ENCODE results near the gene P2RX7.

Gene P2RX7

DNA sequence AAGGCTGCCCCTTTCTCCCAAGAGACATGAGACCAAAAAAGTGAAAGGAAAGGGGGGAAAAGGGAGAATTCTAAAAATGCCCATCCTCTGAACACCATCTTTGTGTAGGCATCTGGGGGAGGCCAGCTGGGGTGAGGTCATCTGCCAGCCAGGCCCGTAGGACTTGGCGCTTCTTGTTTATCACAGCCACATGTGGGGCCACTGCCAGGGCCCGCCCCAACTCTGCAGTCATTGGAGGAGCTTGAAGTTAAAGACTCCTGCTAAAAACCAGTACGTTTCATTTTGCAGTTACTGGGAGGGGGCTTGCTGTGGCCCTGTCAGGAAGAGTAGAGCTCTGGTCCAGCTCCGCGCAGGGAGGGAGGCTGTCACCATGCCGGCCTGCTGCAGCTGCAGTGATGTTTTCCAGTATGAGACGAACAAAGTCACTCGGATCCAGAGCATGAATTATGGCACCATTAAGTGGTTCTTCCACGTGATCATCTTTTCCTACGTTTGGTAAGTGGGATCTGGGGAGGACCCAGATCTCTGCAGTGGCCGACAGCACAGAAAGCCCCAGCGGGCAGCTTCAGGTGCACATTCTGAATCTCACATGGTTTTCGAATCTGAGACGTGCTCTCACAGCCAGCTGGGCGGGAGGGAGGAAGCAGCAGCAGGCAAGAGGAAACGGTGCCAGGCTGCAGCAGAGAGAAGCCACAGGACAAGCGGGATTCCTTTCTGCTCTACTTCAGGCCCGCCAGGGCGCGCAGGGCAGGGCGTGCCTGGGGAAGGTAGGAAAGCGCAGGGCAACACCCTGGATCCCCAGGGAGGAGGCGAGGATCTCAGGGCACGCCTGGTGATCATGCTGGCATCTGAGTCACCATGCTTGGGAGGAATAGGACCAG, at the start of gene P2RX7:
P2RX7 (plus strand) TSS at position 276 of the 881 bp plus-strand sequence; CDS start at position 371, 95 bp downstream.
- H3K4me3 ChIP-seq (ENCODE audit: low read depth, low read length) = peak within 1 kb of the TSS; percentile 45
- no peak for DNase-seq (ENCODE audit: low read depth)

DNA sequence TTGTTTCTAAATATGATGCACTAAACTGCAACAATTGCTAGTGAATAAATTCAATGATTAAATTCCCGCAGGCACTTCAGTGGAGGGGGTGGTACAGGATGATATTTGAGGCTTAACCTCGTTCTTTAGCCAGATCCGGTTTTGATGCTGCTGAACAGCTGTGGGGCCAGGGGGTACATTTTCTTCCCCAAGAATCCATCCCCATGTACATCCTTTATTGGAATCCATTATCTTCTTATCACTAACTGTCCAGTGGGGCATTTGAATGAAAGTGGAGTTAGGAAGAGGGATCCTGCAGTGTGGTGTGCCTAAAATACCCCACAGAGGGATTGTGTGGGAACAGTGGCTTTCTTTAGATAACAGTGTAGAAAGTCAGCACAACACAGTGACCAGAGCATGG, 48.4 kb upstream of the P2RX7 start:
- no peak overlapping the region for H3K4me3 ChIP-seq (ENCODE audit: low read depth, low read length)
- DNase-seq (ENCODE audit: low read depth) = no peak

DNA sequence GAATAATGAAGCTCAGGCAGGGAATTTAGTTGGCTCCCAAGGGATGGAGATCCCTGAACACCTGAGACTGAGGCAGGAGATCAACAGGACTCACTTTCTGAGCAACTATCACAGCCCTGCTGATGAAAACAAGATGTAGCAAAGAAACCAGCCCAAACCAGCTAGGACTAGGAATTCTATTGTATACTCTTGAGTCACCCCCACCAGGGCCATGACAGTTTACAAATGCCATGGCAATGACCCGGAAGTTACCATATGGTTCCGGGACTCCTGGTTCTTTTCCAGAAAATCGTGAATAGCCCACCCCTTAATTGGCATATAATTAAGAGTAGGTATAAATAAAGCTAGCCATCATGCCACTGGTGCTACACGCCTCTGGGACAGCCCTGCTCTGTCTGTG, 47.6 kb upstream of the P2RX7 start:
- no peak overlapping the region for H3K4me3 ChIP-seq (ENCODE audit: low read depth, low read length)
- no peak for DNase-seq (ENCODE audit: low read depth)

DNA sequence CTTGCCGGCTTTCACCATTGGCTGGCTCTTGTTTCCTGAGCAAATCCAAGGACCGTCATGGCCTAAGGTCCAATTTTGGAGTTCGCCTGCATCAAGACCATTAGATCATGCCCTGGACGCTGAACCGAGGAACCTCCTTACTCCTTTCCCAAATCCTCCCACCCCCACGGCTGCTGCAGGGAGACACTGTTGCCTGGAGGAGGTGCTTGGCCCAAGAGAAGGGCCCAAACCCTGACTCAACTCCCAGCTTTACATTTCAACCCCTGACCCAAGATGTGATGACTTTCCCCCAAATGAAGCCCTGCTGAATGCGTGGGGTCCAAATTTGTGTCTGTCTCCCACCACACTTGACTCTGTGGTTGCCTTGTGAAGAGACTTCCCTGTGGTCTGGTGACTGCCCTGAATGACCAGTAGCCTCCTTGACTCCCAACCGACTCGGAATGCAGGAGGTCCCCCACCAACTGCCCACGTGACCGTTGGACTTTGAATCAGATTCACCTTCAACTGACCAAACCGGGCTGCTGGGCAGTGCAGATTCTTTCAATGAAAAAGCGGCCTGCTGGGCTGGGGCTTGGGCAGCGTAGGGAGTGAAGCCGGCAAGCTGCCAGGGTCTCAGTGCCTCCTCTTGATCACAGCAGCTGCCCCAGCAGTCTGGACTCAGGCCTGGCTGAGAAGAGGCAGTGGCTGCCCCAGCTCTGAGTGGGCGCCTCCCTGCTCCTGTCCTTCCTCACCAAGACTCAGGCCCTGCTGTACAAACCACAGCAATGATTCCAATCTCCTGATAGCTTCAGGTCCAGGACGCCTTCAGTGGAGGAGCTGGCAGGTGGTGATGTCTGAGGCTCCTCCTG, 46.9 kb upstream of the P2RX7 start:
- H3K4me3 ChIP-seq (ENCODE audit: low read depth, low read length) = no peak overlapping the region

DNA sequence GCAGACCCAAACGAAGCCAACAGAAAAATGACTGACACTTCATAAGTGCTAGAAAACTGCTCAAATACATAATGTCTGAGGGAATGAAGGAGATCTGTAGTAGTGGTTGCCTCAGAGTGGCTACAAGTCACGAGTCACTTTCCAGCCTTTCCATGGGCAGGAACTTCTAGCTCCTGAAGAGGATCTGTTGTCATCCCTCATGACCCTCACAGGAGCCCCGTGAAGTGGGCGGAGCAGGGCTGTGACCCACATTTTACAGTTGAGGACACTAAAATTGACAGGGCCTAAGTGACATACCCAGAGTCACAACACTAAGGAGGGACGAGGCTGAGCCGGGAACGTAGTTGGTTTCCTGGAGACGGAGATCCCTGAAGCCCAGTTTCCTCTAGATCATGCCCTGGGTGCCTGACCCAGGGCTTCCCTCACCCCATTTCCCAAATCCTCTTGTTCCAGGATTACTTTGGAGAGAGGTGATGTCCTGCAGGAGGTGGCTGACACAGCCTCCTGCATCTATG, 45.8 kb upstream of the P2RX7 start:
- H3K4me3 ChIP-seq (ENCODE audit: low read depth, low read length) = no peak overlapping the region

More for the DNA sequence above, 46.9 kb upstream of the P2RX7 start:
- DNase-seq (ENCODE audit: low read depth) = no peak

DNA sequence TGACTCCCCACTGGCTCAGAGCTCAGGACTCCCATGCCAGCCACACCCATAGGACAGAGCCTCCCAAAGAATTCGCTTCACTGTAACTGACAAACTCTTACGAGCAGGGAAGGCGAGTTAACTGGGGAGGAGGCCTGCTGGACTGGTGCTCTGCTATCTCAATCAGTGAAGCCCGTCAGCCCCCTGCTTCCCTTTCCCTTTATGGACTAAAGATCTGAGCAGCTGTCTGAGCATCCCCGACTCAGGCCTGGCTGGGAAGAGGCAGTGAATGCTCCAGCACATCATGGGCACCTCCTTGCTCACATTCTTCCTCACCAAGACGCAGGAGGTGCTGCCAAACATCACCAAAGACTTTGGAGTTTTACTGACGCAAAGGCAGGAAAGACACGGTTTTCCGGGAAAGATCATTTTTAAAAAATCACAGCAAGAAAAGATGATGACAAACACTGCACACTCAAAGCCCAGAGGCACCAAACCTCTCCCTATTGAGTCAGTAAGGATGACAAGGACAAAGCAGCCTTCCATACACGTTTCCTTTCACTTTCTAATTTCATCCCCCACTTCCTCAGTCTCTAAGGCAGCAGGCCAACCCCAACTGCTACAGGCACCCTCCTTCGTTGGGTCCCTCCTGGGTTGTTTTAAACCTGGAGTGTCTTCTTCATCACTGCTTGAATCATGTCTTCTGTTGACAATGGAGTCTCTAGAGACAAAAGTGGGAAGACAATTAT, 45.0 kb upstream of the P2RX7 start:
- DNase-seq (ENCODE audit: low read depth) = no peak
- no peak overlapping the region for H3K4me3 ChIP-seq (ENCODE audit: low read depth, low read length)

More for the DNA sequence above, 45.8 kb upstream of the P2RX7 start:
- no peak for DNase-seq (ENCODE audit: low read depth)

DNA sequence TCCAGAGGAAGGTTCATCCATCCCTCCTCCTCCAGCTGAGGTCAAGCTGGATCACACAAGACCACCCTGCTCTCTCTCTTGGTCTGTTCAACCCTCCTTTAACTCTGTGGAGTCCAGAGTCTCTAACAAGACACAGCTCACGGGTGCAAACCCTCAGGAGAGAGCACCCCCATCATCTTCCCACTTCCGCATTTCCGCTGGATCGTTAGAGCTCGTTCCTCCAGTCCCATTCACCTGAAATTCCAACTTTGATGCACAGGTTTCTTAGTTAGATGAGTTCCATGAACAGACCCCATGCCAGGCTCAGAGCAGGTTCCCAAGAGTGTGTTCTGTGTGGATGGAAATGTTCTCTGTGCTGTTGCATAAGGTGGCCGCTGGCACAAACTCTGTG, 44.5 kb upstream of the P2RX7 start:
- DNase-seq (ENCODE audit: low read depth) = no peak
- no peak overlapping the region for H3K4me3 ChIP-seq (ENCODE audit: low read depth, low read length)

DNA sequence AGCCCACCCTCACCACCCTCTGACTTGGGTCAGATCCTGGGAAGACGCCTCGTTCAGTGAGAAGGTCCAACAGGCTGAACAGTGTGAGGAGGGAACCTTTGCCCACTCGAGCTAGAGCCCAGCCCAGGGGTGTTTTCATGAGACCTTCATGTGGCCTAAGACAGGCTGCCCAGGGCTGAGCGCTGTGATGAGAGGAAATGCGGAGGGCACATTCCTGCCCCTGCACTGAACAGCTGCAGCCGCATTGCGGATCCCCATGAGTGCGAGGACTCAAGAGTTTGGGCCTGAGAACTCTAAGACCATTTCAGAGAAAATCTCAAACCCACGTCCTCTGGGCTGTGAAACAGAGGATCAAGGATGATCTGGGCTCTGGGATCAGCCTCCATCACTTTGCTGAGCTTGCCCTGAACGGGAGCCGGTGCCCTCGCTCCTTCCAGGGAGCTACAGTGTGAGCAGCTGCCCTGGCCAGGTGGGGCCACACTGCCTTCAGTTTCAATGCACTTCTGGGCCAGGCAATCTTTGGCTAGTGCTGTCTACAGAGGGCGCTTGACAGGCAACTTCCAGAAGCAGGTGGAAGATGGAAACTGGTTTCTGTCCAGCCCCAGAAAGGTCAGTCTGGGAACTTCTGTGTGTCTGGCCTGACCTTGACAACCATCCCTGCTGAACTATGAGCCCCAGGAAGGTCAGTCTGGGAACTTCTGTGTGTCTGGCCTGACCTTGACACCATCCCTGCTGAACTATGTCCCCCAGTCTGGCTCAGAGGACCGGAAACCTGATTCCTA, 43.5 kb upstream of the P2RX7 start:
- no peak for DNase-seq (ENCODE audit: low read depth)
- no peak overlapping the region for H3K4me3 ChIP-seq (ENCODE audit: low read depth, low read length)

DNA sequence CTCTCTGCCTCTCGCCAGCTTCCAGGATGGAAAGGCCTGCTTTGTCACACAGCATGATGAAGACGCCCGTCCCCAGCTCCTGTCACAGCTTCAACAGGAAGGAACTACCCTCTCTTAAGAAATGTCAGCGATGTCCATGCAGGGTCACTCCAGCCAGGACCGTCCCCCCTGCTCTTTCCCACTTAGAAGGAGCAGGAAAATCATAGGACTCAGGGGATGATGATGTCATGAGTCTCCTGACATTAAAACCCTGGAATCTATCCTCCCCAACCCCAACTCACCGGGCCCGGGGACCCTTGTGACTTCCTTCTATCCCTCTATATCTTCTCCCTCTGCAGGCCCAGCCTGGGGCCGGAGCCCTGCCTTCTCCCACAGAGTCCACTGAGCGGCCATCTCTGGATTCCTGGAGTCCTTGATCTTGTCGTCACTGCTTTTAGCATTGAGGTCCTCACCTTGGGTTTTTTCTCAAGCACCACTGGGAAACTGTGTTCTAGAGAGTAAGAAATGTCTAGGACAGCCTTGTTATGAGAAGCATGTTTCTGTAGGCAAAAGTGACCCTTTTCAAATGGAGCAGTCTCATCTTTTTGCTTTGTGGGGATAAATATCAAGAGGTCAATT, 42.8 kb upstream of the P2RX7 start:
- no peak for DNase-seq (ENCODE audit: low read depth)
- H3K4me3 ChIP-seq (ENCODE audit: low read depth, low read length) = no peak overlapping the region

DNA sequence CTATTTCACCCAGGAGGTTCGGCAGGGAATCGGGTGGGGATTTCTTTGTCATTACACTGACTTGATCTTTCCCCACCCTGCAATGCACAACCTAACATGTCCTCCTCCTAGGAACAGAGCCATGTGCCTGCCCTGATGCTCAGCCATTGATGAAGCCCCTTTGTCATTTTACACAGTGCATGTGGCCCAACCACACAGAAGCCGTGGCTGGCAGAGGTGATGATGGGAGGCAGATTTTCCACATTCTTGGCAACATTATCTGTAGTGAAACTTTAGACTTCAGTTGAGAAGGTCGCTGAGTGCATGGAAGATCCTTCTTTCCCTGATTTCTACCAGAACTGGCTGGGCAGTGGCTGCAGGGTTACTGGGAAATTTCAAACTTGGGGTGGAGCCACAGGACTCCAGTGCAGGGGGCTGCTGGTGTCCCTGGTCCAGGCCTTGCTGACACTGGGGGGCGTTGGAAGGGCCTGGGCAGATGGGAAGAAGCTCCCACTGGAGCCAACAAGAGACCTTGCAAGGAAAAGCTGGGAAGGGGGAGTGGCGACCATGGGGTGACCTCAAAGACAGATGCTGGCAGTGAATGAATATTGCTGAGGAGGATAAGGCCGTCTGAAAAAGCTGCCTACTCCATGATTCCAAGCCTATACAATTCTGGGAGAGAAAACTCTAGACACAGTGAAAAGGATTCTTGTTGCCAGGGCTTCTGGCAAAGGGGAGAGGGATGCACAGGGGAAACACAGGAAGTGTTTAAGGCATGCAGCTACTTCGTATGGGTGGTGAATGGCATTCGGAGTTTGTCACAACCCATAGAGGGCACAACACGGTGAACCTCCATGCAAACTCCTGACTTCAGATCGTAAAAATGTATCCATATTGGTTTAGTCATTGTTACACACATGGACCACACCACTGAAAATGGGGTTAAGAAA, 41.8 kb upstream of the P2RX7 start:
- no peak for DNase-seq (ENCODE audit: low read depth)

DNA sequence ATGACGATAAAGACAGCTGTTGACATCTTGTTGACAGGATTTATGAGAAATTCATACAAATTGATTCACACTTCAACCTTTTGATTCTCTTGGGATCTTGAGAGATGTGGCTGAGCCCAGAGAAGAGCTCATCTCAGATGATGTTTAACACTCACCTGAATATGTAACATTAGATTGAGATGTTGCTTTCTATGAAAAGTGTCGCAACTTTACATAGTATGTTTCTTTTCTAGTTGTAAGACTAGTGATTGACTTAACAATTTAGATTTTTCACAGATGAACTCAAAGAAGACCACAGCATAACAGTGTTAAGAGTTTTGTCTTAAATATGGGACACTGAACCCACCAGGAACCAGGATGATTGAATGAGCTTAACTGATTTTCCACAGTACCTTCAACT, 40.6 kb upstream of the P2RX7 start:
- H3K4me3 ChIP-seq (ENCODE audit: low read depth, low read length) = no peak overlapping the region
- DNase-seq (ENCODE audit: low read depth) = no peak

More for the DNA sequence above, 41.8 kb upstream of the P2RX7 start:
- no peak overlapping the region for H3K4me3 ChIP-seq (ENCODE audit: low read depth, low read length)

DNA sequence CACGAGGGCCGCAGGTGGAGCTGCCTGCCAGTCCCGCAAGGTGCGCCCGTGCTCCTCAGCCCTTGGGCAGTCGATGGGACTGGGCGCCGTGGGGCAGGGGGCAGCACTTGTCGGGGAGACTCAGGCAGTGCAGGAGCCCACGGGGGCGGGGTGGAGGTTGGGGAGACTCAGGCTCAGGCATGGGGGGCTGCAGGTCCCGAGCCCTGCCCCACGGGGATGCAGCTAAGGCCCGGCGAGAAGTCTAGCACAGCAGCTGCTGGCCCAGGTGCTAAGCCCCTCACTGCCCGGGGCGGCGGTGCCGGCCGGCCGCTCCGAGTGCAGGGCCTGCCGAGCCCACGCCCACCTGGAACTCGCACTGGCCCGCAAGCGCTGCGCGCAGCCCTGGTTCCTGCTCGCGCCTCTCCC, 39.2 kb upstream of the P2RX7 start:
- no peak for DNase-seq (ENCODE audit: low read depth)
- no peak overlapping the region for H3K4me3 ChIP-seq (ENCODE audit: low read depth, low read length)

DNA sequence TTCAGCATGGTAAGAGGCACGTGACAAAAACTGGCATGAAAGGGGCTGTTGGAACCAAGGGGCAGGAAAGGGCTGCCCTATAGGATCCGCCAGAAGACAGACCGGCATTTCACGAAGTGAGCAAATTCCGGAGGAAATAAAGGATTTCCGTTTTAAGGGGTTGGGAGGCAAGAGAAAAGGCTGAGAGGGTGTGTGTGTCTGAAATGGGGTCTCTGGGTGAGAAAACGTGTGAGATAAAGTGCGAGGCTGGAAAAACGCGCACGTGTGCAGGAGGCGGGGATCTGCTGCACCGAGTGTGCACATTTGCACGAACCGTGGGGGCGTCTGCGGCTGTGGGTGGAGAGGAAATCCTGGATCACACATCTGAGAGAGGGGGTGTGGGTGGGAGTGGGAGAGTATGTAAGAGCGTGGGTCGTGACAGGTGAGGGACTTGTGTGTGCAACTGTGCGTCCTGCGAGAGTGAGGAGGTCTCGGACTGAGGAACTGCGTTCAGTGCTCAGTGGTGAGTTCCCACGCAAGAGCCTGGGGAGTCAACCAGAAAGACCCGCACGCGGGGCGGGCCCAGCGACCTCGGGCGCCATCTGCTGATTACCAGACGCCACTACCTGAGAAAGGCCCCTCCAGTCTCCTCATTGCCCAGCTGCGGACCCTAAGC, 37.0 kb upstream of the P2RX7 start:
- peak overlapping the region; percentile 40 for H3K4me3 ChIP-seq (ENCODE audit: low read depth, low read length)
- no peak for DNase-seq (ENCODE audit: low read depth)

DNA sequence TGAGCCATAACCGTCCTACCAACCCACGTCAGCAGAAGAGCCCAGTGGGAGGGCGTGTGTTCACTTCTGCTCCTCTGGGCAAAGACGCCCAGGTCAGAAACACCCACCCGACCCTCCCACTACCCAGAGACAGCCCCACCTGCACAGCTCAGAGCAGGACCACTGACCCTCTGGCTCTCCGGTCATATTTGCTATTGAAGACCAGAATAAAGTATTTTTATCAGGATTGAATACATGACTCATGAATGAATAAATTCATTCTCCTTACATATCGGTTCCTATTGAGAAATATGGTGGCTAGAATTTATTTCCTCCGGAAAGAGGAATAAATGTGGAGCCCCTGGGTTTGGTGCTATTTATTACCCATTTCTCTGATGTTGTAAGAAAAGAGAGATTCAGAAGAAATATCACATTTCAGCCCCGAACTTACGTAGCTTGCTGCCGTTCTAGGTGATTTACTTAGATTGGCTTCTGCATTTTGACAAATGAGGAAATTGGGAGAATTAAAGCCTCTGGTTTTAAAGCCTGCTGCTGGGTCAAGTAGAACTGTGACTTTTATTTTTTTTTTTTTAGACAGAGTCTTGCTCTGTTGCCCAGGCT, 36.4 kb upstream of the P2RX7 start:
- no peak overlapping the region for H3K4me3 ChIP-seq (ENCODE audit: low read depth, low read length)
- DNase-seq (ENCODE audit: low read depth) = no peak

DNA sequence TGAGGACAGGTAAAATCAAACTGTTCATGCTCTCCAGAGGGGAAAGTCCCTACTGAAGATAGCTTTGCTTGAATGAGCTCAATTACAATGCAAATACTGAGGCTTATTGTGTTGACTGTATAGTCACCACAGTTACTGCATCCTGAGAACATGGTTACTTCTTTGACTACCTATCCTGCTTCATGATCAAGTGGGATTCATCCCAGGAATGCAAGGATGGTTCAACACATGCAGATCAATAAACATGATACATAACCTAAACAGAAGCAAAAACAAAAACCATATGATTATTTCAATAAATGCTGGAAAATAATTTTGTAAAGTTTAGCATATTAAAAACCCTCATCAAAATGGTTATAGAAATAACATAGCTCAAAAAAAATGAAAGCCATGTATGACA, 32.9 kb upstream of the P2RX7 start:
- H3K4me3 ChIP-seq (ENCODE audit: low read depth, low read length) = no peak overlapping the region
- DNase-seq (ENCODE audit: low read depth) = no peak

DNA sequence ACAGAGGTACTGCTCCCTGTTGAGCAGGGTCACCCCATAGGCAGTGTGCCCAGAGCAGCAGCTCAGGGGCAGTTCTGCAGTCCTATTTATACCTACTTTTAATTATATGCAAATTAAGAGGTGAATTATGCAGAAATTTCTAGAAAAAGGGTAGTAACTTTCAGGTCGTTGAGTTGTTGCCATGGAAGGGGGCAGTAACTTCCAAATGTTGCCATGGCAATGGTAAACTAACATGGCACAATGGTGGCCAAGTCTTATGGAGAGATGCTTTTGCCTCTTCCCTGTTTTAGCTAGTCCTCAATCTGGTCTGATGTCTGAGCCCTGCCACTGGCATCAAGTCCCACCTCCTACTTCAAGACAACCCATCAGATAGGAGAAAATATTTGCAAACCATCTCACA, 30.4 kb upstream of the P2RX7 start:
- DNase-seq (ENCODE audit: low read depth) = no peak
- H3K4me3 ChIP-seq (ENCODE audit: low read depth, low read length) = no peak overlapping the region

DNA sequence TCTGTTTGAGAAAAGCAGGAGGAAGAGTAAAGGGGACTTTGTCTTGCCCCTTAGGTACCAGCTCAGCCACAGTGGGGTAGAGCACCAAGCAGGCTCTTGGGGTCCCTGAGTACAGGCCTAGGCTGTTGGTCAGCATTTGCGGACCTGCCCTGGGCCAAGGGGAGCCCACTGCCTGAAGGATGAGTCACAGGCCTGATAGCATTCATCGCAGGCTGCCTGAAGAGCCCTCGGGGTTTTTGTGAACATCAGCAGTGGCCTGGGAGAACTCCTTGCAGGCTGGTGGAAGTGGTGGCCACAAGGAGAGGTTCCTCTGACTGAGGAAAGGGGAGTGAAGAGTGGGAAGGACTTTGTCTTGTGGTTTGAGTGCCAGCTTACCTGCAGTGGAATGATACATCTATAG, 25.0 kb upstream of the P2RX7 start:
- DNase-seq (ENCODE audit: low read depth) = no peak

More for the DNA sequence above, 25.0 kb upstream of the P2RX7 start:
- H3K4me3 ChIP-seq (ENCODE audit: low read depth, low read length) = no peak overlapping the region

Data from skeletal muscle cell (primary cell).